ENCODE measurements around the gene BICRA.

The BICRA gene

GRCh38 chr19:47700934-47701716, 92.2 kb downstream of the BICRA start:
- no peak overlapping the region for H3K4me3 ChIP-seq (ENCODE audit: low read length)
- H3K36me3 ChIP-seq (ENCODE audit: insufficient read depth, low read length), result peaks cover 33% of the 10 kb centered on the region
- H3K9ac ChIP-seq (ENCODE audit: low read depth, low read length), result no peak overlapping the region

GRCh38 chr19:47701717-47702552, 93.0 kb downstream of the BICRA start:
- H3K27me3 ChIP-seq (ENCODE audit: control insufficient read depth, insufficient read depth, low read length), result no peaks in the 10 kb centered on the region
- H3K9me3 ChIP-seq (replicated peaks; ENCODE audit: low read length), result no peaks in the 10 kb centered on the region
- H3K9ac ChIP-seq (ENCODE audit: low read depth, low read length), result no peak overlapping the region
- H3K4me2 ChIP-seq (ENCODE audit: low read length), result no peak overlapping the region
- H3K36me3 ChIP-seq (ENCODE audit: insufficient read depth, low read length), result peaks cover 29% of the 10 kb centered on the region
- peaks cover 3% of the 10 kb centered on the region for H3K4me1 ChIP-seq (ENCODE audit: control insufficient read depth, insufficient read depth, low read length)
- no peak overlapping the region for H3K4me3 ChIP-seq (ENCODE audit: low read length)

More at GRCh38 chr19:47700934-47701716, 92.2 kb downstream of the BICRA start:
- no peaks in the 10 kb centered on the region for H3K9me3 ChIP-seq (replicated peaks; ENCODE audit: low read length)
- no peaks in the 10 kb centered on the region for H3K27me3 ChIP-seq (ENCODE audit: control insufficient read depth, insufficient read depth, low read length)
- no peak overlapping the region for H3K4me2 ChIP-seq (ENCODE audit: low read length)
- peaks cover 3% of the 10 kb centered on the region for H3K4me1 ChIP-seq (ENCODE audit: control insufficient read depth, insufficient read depth, low read length)

- H3K4me1 ChIP-seq (ENCODE audit: control insufficient read depth, insufficient read depth, low read length), result peaks cover 3% of the 10 kb centered on the region
- H3K4me3 ChIP-seq (ENCODE audit: low read length), result no peak overlapping the region
- peaks cover 29% of the 10 kb centered on the region for H3K36me3 ChIP-seq (ENCODE audit: insufficient read depth, low read length)
Observed at GRCh38 chr19:47702671-47703070, 93.7 kb downstream of the BICRA start.

GRCh38 chr19:47703301-47703700, 94.4 kb downstream of the BICRA start:
- H3K4me2 ChIP-seq (ENCODE audit: low read length), result no peak overlapping the region
- no peaks in the 10 kb centered on the region for H3K4me1 ChIP-seq (ENCODE audit: control insufficient read depth, insufficient read depth, low read length)
- peaks cover 27% of the 10 kb centered on the region for H3K36me3 ChIP-seq (ENCODE audit: insufficient read depth, low read length)
- no peaks in the 10 kb centered on the region for H3K9me3 ChIP-seq (replicated peaks; ENCODE audit: low read length)
- no peak overlapping the region for H3K4me3 ChIP-seq (ENCODE audit: low read length)
- H3K27me3 ChIP-seq (ENCODE audit: control insufficient read depth, insufficient read depth, low read length), result no peaks in the 10 kb centered on the region
- H3K9ac ChIP-seq (ENCODE audit: low read depth, low read length), result no peak overlapping the region

More at GRCh38 chr19:47702671-47703070, 93.7 kb downstream of the BICRA start:
- Histone ChIP-seq H3K9me3 (replicated peaks; ENCODE audit: low read length) (no peaks in the 10 kb centered on the region), H3K27me3 (ENCODE audit: control insufficient read depth, insufficient read depth, low read length) (no peaks in the 10 kb centered on the region), H3K9ac (ENCODE audit: low read depth, low read length) (no peak overlapping the region), H3K4me2 (ENCODE audit: low read length) (no peak overlapping the region)

- Histone ChIP-seq H3K9ac (ENCODE audit: low read depth, low read length) (no peak overlapping the region), H3K27me3 (ENCODE audit: control insufficient read depth, insufficient read depth, low read length) (no peaks in the 10 kb centered on the region), H3K36me3 (ENCODE audit: insufficient read depth, low read length) (peaks cover 20% of the 10 kb centered on the region), H3K9me3 (replicated peaks; ENCODE audit: low read length) (no peaks in the 10 kb centered on the region), H3K4me3 (ENCODE audit: low read length) (no peak overlapping the region), H3K4me2 (ENCODE audit: low read length) (no peak overlapping the region), H3K4me1 (ENCODE audit: control insufficient read depth, insufficient read depth, low read length) (no peaks in the 10 kb centered on the region)
Observed at GRCh38 chr19:47704024-47704423, 95.1 kb downstream of the BICRA start.

GRCh38 chr19:47704656-47705055, 95.7 kb downstream of the BICRA start:
- Histone ChIP-seq H3K9me3 (replicated peaks; ENCODE audit: low read length) (no peaks in the 10 kb centered on the region), H3K36me3 (ENCODE audit: insufficient read depth, low read length) (peaks cover 16% of the 10 kb centered on the region), H3K4me3 (ENCODE audit: low read length) (no peak overlapping the region), H3K9ac (ENCODE audit: low read depth, low read length) (no peak overlapping the region), H3K4me2 (ENCODE audit: low read length) (no peak overlapping the region), H3K4me1 (ENCODE audit: control insufficient read depth, insufficient read depth, low read length) (no peaks in the 10 kb centered on the region), H3K27me3 (ENCODE audit: control insufficient read depth, insufficient read depth, low read length) (no peaks in the 10 kb centered on the region)

GRCh38 chr19:47707135-47707925, 98.4 kb downstream of the BICRA start:
- Histone ChIP-seq H3K27me3 (ENCODE audit: control insufficient read depth, insufficient read depth, low read length) (no peaks in the 10 kb centered on the region), H3K9me3 (replicated peaks; ENCODE audit: low read length) (no peaks in the 10 kb centered on the region), H3K4me2 (ENCODE audit: low read length) (no peak overlapping the region), H3K4me1 (ENCODE audit: control insufficient read depth, insufficient read depth, low read length) (no peaks in the 10 kb centered on the region), H3K36me3 (ENCODE audit: insufficient read depth, low read length) (peaks cover 5% of the 10 kb centered on the region), H3K4me3 (ENCODE audit: low read length) (no peak overlapping the region), H3K9ac (ENCODE audit: low read depth, low read length) (no peak overlapping the region)

GRCh38 chr19:47711652-47712242, 102.8 kb downstream of the BICRA start:
- no peaks in the 10 kb centered on the region for H3K9me3 ChIP-seq (replicated peaks; ENCODE audit: low read length)
- peaks cover 13% of the 10 kb centered on the region for H3K36me3 ChIP-seq (ENCODE audit: insufficient read depth, low read length)
- no peaks in the 10 kb centered on the region for H3K27me3 ChIP-seq (ENCODE audit: control insufficient read depth, insufficient read depth, low read length)
- H3K4me3 ChIP-seq (ENCODE audit: low read length), result no peak overlapping the region
- no peak overlapping the region for H3K9ac ChIP-seq (ENCODE audit: low read depth, low read length)
- H3K4me2 ChIP-seq (ENCODE audit: low read length), result no peak overlapping the region
- peaks cover 15% of the 10 kb centered on the region for H3K4me1 ChIP-seq (ENCODE audit: control insufficient read depth, insufficient read depth, low read length)

- peaks cover 26% of the 10 kb centered on the region for H3K36me3 ChIP-seq (ENCODE audit: insufficient read depth, low read length)
- peak within 1 kb of the TSS; percentile 81 for H3K4me2 ChIP-seq (ENCODE audit: low read length)
- H3K4me3 ChIP-seq (ENCODE audit: low read length), result peak within 1 kb of the TSS; percentile 95
- peaks cover 26% of the 10 kb centered on the region for H3K4me1 ChIP-seq (ENCODE audit: control insufficient read depth, insufficient read depth, low read length)
- peak within 1 kb of the TSS; percentile 92 for H3K9ac ChIP-seq (ENCODE audit: low read depth, low read length)
- no peaks in the 10 kb centered on the region for H3K27me3 ChIP-seq (ENCODE audit: control insufficient read depth, insufficient read depth, low read length)
- no peaks in the 10 kb centered on the region for H3K9me3 ChIP-seq (replicated peaks; ENCODE audit: low read length)
Observed at GRCh38 chr19:47713046-47714021, 104.4 kb downstream of the BICRA start, which contains the start of gene EHD2. Gene EHD2, plus strand, starts transcription at chr19:47713422. Its CDS starts 3,191 bp downstream, at chr19:47716613.

- Histone ChIP-seq H3K4me2 (ENCODE audit: low read length) (peak overlapping the region; percentile 81), H3K27me3 (ENCODE audit: control insufficient read depth, insufficient read depth, low read length) (no peaks in the 10 kb centered on the region), H3K4me3 (ENCODE audit: low read length) (peak overlapping the region; percentile 95), H3K4me1 (ENCODE audit: control insufficient read depth, insufficient read depth, low read length) (peaks cover 36% of the 10 kb centered on the region), H3K36me3 (ENCODE audit: insufficient read depth, low read length) (peaks cover 26% of the 10 kb centered on the region), H3K9me3 (replicated peaks; ENCODE audit: low read length) (no peaks in the 10 kb centered on the region), H3K9ac (ENCODE audit: low read depth, low read length) (peak overlapping the region; percentile 92)
Observed at GRCh38 chr19:47714339-47714738, 105.4 kb downstream of the BICRA start.
